Activated naive CD4-positive, alpha-beta T cell treated with anti-CD3 and anti-CD28 coated beads for 36 hours (primary cell): ENCODE data around the gene TP73. TPM values are rescaled to one million over a fixed set of nuclear protein-coding genes. Genes with fewer than 3 reads are reported as not detected.

Experiments
- CTCF ChIA-PET: fragments of 350-600 bp; sonication (Branson Sonifier 250); formaldehyde crosslinking; loops from one replicate; lab custom pipeline; 2021; ENCODE audit warnings: antibody characterized with exemption; lab: Charles Lee
- DNase-seq: peaks from one replicate; pipeline ENCODE4 v3.0.0-alpha.2; 2020
- H3K27ac Mint-ChIP-seq: one replicate; pipeline ENCODE4 v1.8.0; 2021; ENCODE audit warnings: mild to moderate bottlenecking, mixed read lengths
- H3K27me3 Mint-ChIP-seq: one replicate; pipeline ENCODE4 v1.8.0; 2021; ENCODE audit warnings: low read depth, mixed read lengths
- H3K36me3 Mint-ChIP-seq: one replicate; pipeline ENCODE4 v1.8.0; 2021; ENCODE audit warnings: low read depth, mixed read lengths
- H3K4me1 Mint-ChIP-seq: one replicate; pipeline ENCODE4 v1.8.0; 2021; ENCODE audit warnings: low read depth, mixed read lengths
- H3K4me3 Mint-ChIP-seq: one replicate; pipeline ENCODE4 v1.8.0; 2021; ENCODE audit warnings: mild to moderate bottlenecking, moderate library complexity, mixed read lengths
- H3K9me3 Mint-ChIP-seq: one replicate; pipeline ENCODE4 v1.8.0; 2021; ENCODE audit warnings: mixed read lengths
- intact Hi-C: fragments of 100-400 bp; cut with micrococcal nuclease; formaldehyde crosslinking; loops from one replicate; pipeline ENCODE4 v1.15.1; 2023
- total RNA-seq, 2 experiments: library from RNA; stranded (reverse); gene quantifications; one replicate each; pipeline ENCODE4 v1.2.3, GENCODE V29; 2021

TP73 gene
- total RNA-seq, 2 experiments from 2014 or later: 0.20 to 0.43 TPM

GRCh38 chr1:3695326-3696217 lies 43.3 kb downstream of the TP73 start:
- DNase-seq: peak; percentile 38
- intact Hi-C loops: no loop called here
- H3K27ac Mint-ChIP-seq: no peak overlapping the region
- peaks cover 4% of the 10 kb centered on the region for H3K4me1 Mint-ChIP-seq
- CTCF ChIA-PET: interaction anchor here (1.0 to 1.5 kb wide), 4 partner anchors 9 to 106 kb away, joined by 3 to 4 read pairs (median 3); no protein-coding TSS in a partner anchor
- H3K36me3 Mint-ChIP-seq: no peaks in the 10 kb centered on the region
- H3K9me3 Mint-ChIP-seq: no peaks in the 10 kb centered on the region
- peaks cover 6% of the 10 kb centered on the region for H3K27me3 Mint-ChIP-seq
- H3K4me3 Mint-ChIP-seq: no peak overlapping the region

DNA sequence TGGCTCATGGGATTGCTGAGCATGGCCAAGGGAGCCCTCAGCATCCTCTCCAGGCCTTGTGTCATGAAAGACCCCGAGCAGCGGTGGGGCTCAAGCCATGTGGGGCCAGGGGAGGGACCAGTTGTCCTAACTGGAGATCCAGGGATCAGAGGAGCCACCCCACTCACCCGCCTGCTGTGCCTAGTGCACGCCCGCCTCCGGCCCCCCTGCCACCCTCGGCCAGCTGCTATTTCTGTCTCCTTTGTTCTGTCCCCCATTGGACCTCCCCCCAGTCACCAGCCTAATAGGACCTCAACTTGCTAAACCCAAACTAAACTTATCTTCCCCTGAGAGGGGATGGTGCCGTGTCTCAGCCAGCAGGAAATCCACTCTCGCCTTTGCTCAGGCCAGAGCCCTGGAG lies 44.4 kb downstream of the TP73 start:
- no peak for DNase-seq
- Mint-ChIP-seq H3K9me3 (no peaks in the 10 kb centered on the region), H3K36me3 (no peaks in the 10 kb centered on the region), H3K4me1 (peaks cover 4% of the 10 kb centered on the region), H3K27ac (no peak overlapping the region), H3K27me3 (peaks cover 6% of the 10 kb centered on the region), H3K4me3 (no peak overlapping the region)
- intact Hi-C loops: no loop called here
- CTCF ChIA-PET: no interaction called here

- intact Hi-C loops: no loop called here
- no peaks in the 10 kb centered on the region for H3K36me3 Mint-ChIP-seq
- DNase-seq: no peak
- peaks cover 6% of the 10 kb centered on the region for H3K27me3 Mint-ChIP-seq
- no peaks in the 10 kb centered on the region for H3K9me3 Mint-ChIP-seq
- peaks cover 4% of the 10 kb centered on the region for H3K4me1 Mint-ChIP-seq
- no peak overlapping the region for H3K27ac Mint-ChIP-seq
- CTCF ChIA-PET: no interaction called here
- H3K4me3 Mint-ChIP-seq: no peak overlapping the region
Observed at GRCh38 chr1:3697104-3697503, 44.8 kb downstream of the TP73 start.

- CTCF ChIA-PET: no interaction called here
- H3K36me3 Mint-ChIP-seq: no peaks in the 10 kb centered on the region
- H3K9me3 Mint-ChIP-seq: no peaks in the 10 kb centered on the region
- no peak for DNase-seq
- H3K4me3 Mint-ChIP-seq: no peak overlapping the region
- intact Hi-C loops: no loop called here
- no peak overlapping the region for H3K27ac Mint-ChIP-seq
- H3K4me1 Mint-ChIP-seq: peaks cover 4% of the 10 kb centered on the region
- H3K27me3 Mint-ChIP-seq: peaks cover 6% of the 10 kb centered on the region
Observed at GRCh38 chr1:3697810-3698209, 45.5 kb downstream of the TP73 start.

DNA sequence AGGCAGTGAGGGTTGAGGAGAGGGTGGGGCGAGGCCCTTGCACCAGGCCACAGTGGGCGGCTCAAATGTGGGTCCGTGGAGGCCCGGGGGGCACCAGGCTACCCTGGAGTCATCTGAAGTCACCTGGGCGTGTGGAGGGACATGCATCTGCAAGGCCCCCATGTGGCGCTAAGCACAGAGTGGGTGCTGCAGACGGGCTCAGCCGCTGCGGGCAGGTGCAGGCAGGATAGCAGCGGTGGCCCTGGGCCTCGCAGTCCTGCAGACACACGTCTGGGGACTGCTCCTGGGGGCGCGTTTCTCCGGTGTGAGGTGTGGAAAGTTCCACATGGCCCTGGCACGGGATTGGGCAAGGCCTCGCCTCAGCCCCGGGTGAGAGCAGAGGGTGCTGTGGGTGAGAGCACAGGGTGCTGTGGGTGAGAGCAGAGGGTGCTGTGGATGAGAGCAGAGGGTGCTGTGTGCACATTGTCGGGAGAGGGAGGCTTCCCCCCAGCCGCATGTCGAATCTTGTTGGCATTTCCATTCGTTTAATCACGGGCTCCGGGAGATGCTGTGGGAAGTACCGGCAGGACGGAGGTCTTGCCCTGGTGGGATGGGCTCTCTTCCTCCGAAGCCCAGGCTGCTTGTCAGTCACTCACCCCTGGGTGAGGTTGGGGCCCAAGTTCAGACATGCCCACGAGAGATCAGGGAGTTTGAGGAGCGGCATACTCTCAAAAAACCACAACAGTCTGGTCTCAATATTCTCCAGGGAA lies 46.5 kb downstream of the TP73 start:
- Mint-ChIP-seq H3K27me3 (peaks cover 6% of the 10 kb centered on the region), H3K36me3 (no peaks in the 10 kb centered on the region), H3K4me1 (peaks cover 4% of the 10 kb centered on the region), H3K9me3 (no peaks in the 10 kb centered on the region), H3K27ac (no peak overlapping the region), H3K4me3 (no peak overlapping the region)
- intact Hi-C loops: no loop called here
- CTCF ChIA-PET: no interaction called here
- DNase-seq: no peak

GRCh38 chr1:3699596-3699995 lies 47.3 kb downstream of the TP73 start:
- Mint-ChIP-seq H3K4me1 (peaks cover 8% of the 10 kb centered on the region), H3K4me3 (no peak overlapping the region), H3K27ac (no peak overlapping the region), H3K27me3 (peaks cover 6% of the 10 kb centered on the region), H3K9me3 (no peaks in the 10 kb centered on the region), H3K36me3 (no peaks in the 10 kb centered on the region)
- CTCF ChIA-PET: interaction anchor here (1.1 kb wide), 1 partner anchor 25 kb away, joined by 7 read pairs; no protein-coding TSS in a partner anchor
- intact Hi-C loops: no loop called here
- DNase-seq: no peak

DNA sequence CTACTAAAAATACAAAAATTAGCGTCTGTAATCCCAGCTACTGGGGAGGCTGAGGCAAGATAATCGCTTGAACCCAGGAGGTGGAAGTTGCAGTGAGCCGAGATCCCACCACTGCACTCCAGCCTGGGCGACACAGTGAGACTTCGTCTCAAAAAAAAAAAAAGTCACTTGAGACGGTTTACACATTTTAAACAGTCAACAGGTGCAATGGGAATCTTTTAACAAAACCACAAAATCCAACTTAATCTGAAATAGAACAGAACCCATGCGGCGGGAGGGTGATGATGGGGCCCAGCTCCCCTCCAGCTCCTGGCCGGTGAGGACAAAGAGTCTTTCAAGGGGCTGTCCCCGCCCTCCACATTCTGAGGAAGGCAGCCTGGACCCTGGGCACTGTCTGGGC lies 48.3 kb downstream of the TP73 start:
- no peak overlapping the region for H3K4me3 Mint-ChIP-seq
- no peaks in the 10 kb centered on the region for H3K36me3 Mint-ChIP-seq
- peaks cover 6% of the 10 kb centered on the region for H3K4me1 Mint-ChIP-seq
- no peak overlapping the region for H3K27ac Mint-ChIP-seq
- CTCF ChIA-PET: interaction anchor here (1.1 kb wide), 1 partner anchor 24 kb away, joined by 7 read pairs; no protein-coding TSS in a partner anchor
- DNase-seq: no peak
- intact Hi-C loops: no loop called here
- H3K27me3 Mint-ChIP-seq: peaks cover 6% of the 10 kb centered on the region
- H3K9me3 Mint-ChIP-seq: no peaks in the 10 kb centered on the region

DNA sequence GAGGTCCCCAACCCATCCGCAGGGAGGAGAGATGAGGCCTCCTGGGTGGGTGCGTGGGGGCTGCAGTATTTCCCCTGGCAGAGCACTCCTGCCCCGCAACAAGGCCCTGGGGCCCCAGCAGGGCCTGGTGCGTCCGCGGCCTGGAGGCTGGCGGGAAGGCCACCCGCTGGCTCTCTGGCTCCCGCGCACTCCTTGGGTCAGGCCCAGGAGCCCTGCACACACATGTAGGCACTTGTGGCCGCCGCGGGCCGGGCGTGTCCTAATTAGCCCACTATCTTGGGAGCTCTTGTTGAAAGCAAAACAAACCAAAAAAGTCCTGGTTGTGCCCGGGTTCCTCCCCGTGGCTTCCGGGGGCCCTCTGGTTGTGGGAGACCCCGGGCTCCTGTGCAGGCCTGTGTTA lies 50.2 kb downstream of the TP73 start:
- Mint-ChIP-seq H3K36me3 (no peaks in the 10 kb centered on the region), H3K27ac (no peak overlapping the region), H3K4me3 (no peak overlapping the region), H3K9me3 (no peaks in the 10 kb centered on the region), H3K27me3 (peaks cover 10% of the 10 kb centered on the region), H3K4me1 (peaks cover 4% of the 10 kb centered on the region)
- CTCF ChIA-PET: no interaction called here
- intact Hi-C loops: no loop called here
- no peak for DNase-seq

- intact Hi-C loops: no loop called here
- Mint-ChIP-seq H3K27ac (no peak overlapping the region), H3K27me3 (peaks cover 9% of the 10 kb centered on the region), H3K4me1 (peaks cover 4% of the 10 kb centered on the region), H3K36me3 (no peaks in the 10 kb centered on the region), H3K9me3 (no peaks in the 10 kb centered on the region), H3K4me3 (no peak overlapping the region)
- DNase-seq: no peak
- CTCF ChIA-PET: no interaction called here
Observed at GRCh38 chr1:3702990-3703728, 50.8 kb downstream of the TP73 start.

- Mint-ChIP-seq H3K27ac (no peak overlapping the region), H3K27me3 (peaks cover 11% of the 10 kb centered on the region), H3K36me3 (no peaks in the 10 kb centered on the region), H3K4me1 (peaks cover 4% of the 10 kb centered on the region), H3K4me3 (no peak overlapping the region), H3K9me3 (no peaks in the 10 kb centered on the region)
- DNase-seq: no peak
- CTCF ChIA-PET: interaction anchor here (1.3 kb wide), 1 partner anchor 78 kb away, joined by 3 read pairs; no protein-coding TSS in a partner anchor
- intact Hi-C loops: no loop called here
Observed at GRCh38 chr1:3703786-3704371, 51.6 kb downstream of the TP73 start.

GRCh38 chr1:3705341-3705950 lies 53.1 kb downstream of the TP73 start:
- H3K27ac Mint-ChIP-seq: no peak overlapping the region
- no peaks in the 10 kb centered on the region for H3K9me3 Mint-ChIP-seq
- H3K36me3 Mint-ChIP-seq: no peaks in the 10 kb centered on the region
- no peak for DNase-seq
- H3K4me3 Mint-ChIP-seq: no peak overlapping the region
- H3K4me1 Mint-ChIP-seq: peaks cover 4% of the 10 kb centered on the region
- peaks cover 12% of the 10 kb centered on the region for H3K27me3 Mint-ChIP-seq
- CTCF ChIA-PET: no interaction called here
- intact Hi-C loops: no loop called here
